HCT116 (cell line): ENCODE measurements around the gene PDCD1LG2. TPM values are rescaled to one million over a fixed set of nuclear protein-coding genes. Genes with fewer than 3 reads are reported as not detected.

Experiments used
- ATAC-seq: fragments of 200-7000 bp; cut with Tn5 transposase; 2 replicates; pipeline ENCODE4 v1.9.1; 2020; ENCODE audit warnings: mild to moderate bottlenecking, moderate library complexity
- BruUV-seq: library from RNA; stranded (reverse); fragments of 400-500 nt; replicated peaks from 2 replicates; lab custom pipeline; 2021; lab: Mats Ljungman, UMichigan
- CTCF ChIA-PET: fragments of 300-600 bp; sonication (Branson Sonifier 250); formaldehyde crosslinking; loops from one replicate; lab custom pipeline; 2021; ENCODE audit warnings: antibody characterized with exemption; lab: Charles Lee
- POLR2A ChIA-PET: fragments of 300-600, 350-600 bp; sonication (Branson Sonifier 250); formaldehyde crosslinking; loops from one replicate; lab custom pipeline; 2021; ENCODE audit warnings: antibody characterized with exemption; lab: Charles Lee
- RAD21 ChIA-PET, 2 experiments: fragments of 300-600 bp; sonication (Branson Sonifier 250); formaldehyde crosslinking; loops; one replicate each; lab custom pipeline; 2023; ENCODE audit warnings: low total read pairs in 2 of 2; ENCODE audit not compliant: uncharacterized antibody in 2 of 2, unreplicated experiment in 2 of 2, low non-redundant PET in 1 of 2; lab: Charles Lee
- DNase-seq: peaks from one replicate; pipeline ENCODE4 v3.0.0-alpha.2; 2010; ENCODE audit warnings: low read depth, low spot score
- H2AFZ ChIP-seq: fragments of 200-600 bp; shearing (Covaris generic), sonication (generic); 2 replicates; pipeline ENCODE4 v1.6.1; 2017; ENCODE audit warnings: low read depth, mixed run types, mixed read lengths, antibody characterized with exemption, low read length; ENCODE audit not compliant: poor library complexity, severe bottlenecking
- H3K27ac ChIP-seq: 2 replicates; pipeline ENCODE4 v1.5.1; 2012; ENCODE audit warnings: low read depth, low read length
- H3K27me3 ChIP-seq: fragments of 200-600 bp; sonication (generic); 2 replicates; pipeline ENCODE4 v1.6.1; 2016; ENCODE audit warnings: mixed run types, low read length, mixed read lengths; ENCODE audit not compliant: insufficient read depth
- H3K36me3 ChIP-seq, 2 experiments: fragments of 200-500 bp in 1 of 2; fragments of 200-600 bp in 1 of 2; sonication (Bioruptor generic) in 1 of 2; sonication (generic) in 1 of 2; 2 replicates each; pipeline versions ENCODE4 v1.5.1 to v1.6.1; 2014 to 2016; ENCODE audit warnings: low read length in 2 of 2, inconsistent platforms in 1 of 2, mixed read lengths in 1 of 2, mixed run types in 1 of 2; ENCODE audit not compliant: insufficient read depth in 2 of 2, control insufficient read depth in 1 of 2
- H3K4me1 ChIP-seq, 2 experiments: fragments of 200-600 bp in 1 of 2; sonication (generic) in 1 of 2; 2 replicates each; pipeline versions ENCODE4 v1.5.1 to v1.6.1; 2012 to 2017; ENCODE audit warnings: low read length in 2 of 2, inconsistent platforms in 1 of 2, mild to moderate bottlenecking in 1 of 2, mixed read lengths in 1 of 2, mixed run types in 1 of 2, moderate library complexity in 1 of 2; ENCODE audit not compliant: insufficient read depth in 2 of 2, control insufficient read depth in 1 of 2
- H3K4me2 ChIP-seq: fragments of 200-600 bp; sonication (generic); 2 replicates; pipeline ENCODE4 v1.6.1; 2017; ENCODE audit warnings: mixed run types, low read length, mixed read lengths
- H3K4me3 ChIP-seq, 2 experiments: fragments of 200-600 bp in 1 of 2; sonication (generic) in 1 of 2; replicated peaks in 1 of 2; 2 replicates each; pipeline ENCODE4 v1.5.1; 2011 to 2016; ENCODE audit warnings: low read length in 2 of 2, control low read depth in 1 of 2, low read depth in 1 of 2, mild to moderate bottlenecking in 1 of 2, mixed read lengths in 1 of 2, mixed run types in 1 of 2
- H3K79me2 ChIP-seq: fragments of 200-600 bp; sonication (generic); 2 replicates; pipeline ENCODE4 v1.6.1; 2017; ENCODE audit warnings: mild to moderate bottlenecking, mixed run types, low read length, moderate library complexity, mixed read lengths; ENCODE audit not compliant: insufficient read depth
- H3K9ac ChIP-seq: fragments of 200-600 bp; sonication (generic); 2 replicates; pipeline ENCODE4 v1.6.1; 2016; ENCODE audit warnings: low read length, mixed read lengths
- H3K9me2 ChIP-seq: fragments of 200-600 bp; sonication (generic), shearing (Covaris generic); 2 replicates; pipeline ENCODE4 v1.6.1; 2017; ENCODE audit warnings: mixed run types, mild to moderate bottlenecking, moderate library complexity; ENCODE audit not compliant: insufficient read depth
- H3K9me3 ChIP-seq, 2 experiments: fragments of 200-500 bp in 1 of 2; fragments of 200-600 bp in 1 of 2; sonication (Bioruptor generic) in 1 of 2; sonication (generic) in 1 of 2; 2 replicates each; pipeline ENCODE4 v1.6.1; 2014 to 2017; ENCODE audit warnings: low read length in 2 of 2, mixed read lengths in 2 of 2, inconsistent platforms in 1 of 2, low read depth in 1 of 2, mild to moderate bottlenecking in 1 of 2, mixed run types in 1 of 2, moderate library complexity in 1 of 2; ENCODE audit not compliant: control insufficient read depth in 1 of 2, insufficient read depth in 1 of 2
- H4K20me1 ChIP-seq: fragments of 200-600 bp; sonication (generic), shearing (Covaris generic); 2 replicates; pipeline ENCODE4 v1.6.1; 2017; ENCODE audit warnings: mixed run types, mild to moderate bottlenecking, moderate library complexity; ENCODE audit not compliant: insufficient read depth
- CEBPB ChIP-seq: IDR thresholded peaks from 2 replicates; pipeline ENCODE4 v1.6.1; 2012; ENCODE audit warnings: low read depth
- POLR2A ChIP-seq: IDR thresholded peaks from 2 replicates; pipeline ENCODE4 v1.7.0; 2011; ENCODE audit warnings: borderline replicate concordance; ENCODE audit not compliant: insufficient read depth, insufficient read length; ENCODE audit errors: extremely low read depth
- POLR2AphosphoS5 ChIP-seq: IDR thresholded peaks from 2 replicates; pipeline ENCODE4 v1.6.1; 2011; ENCODE audit warnings: mild to moderate bottlenecking, low read depth, low read length, moderate library complexity
- SP1 ChIP-seq: IDR thresholded peaks from 2 replicates; pipeline ENCODE4 v1.6.1; 2012; ENCODE audit warnings: low read depth
- TCF7L2 ChIP-seq: IDR thresholded peaks from 2 replicates; pipeline ENCODE4 v1.7.0; 2011; ENCODE audit warnings: borderline replicate concordance, inconsistent platforms; ENCODE audit not compliant: insufficient read depth, insufficient read length; ENCODE audit errors: extremely low read depth
- ZNF274 ChIP-seq: fragments of 200-500 bp; sonication (Bioruptor generic); IDR thresholded peaks from 2 replicates; pipeline ENCODE4 v1.6.1; 2014; ENCODE audit warnings: mild to moderate bottlenecking, low read depth, low read length, inconsistent platforms
- intact Hi-C: fragments of 100-400 bp; cut with micrococcal nuclease; formaldehyde crosslinking; loops from 2 replicates; pipeline ENCODE4 v1.10.0; 2022
- total RNA-seq: library from RNA; stranded (reverse); gene quantifications from one replicate; pipeline ENCODE4 v1.2.1, GENCODE V29; 2021; ENCODE audit not compliant: unreplicated experiment
- TF ChIP-seq, protein P1 (sequence below): IDR thresholded peaks from 2 replicates; pipeline ENCODE4 v1.6.1; 2011; ENCODE audit warnings: mild to moderate bottlenecking, low read length, moderate library complexity; ENCODE audit not compliant: insufficient replicate concordance; ENCODE audit errors: extremely low read depth
- TF ChIP-seq, protein P2 (sequence below): IDR thresholded peaks from 2 replicates; pipeline ENCODE4 v1.6.1; 2012

Gene PDCD1LG2
- total RNA-seq, 1 experiment from 2014 or later, result not detected

DNA sequence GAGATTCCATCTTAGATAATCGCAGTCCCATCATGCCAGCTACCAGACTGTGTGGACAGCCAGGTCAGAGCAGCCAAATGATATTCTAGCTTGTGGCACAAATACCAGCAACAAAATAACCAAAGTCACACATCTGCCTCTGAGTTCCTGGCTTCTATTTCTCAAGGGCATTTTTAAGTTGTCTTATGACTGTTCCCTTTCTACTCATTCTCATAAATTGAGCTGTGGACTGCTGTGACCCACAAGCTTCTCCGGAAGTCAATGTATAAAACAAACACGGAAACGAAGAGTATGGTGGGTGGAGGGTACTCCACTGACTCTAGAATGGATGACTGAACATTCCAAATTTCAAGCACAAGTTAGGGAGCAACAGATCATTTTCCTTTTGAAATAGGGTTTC lies 43.9 kb downstream of the PDCD1LG2 start:
- no peak for DNase-seq
- ChIA-PET POLR2A (no interaction called here), RAD21 (no interaction called here), CTCF (no interaction called here)
- no peak overlapping the region for H3K9ac ChIP-seq
- H3K4me2 ChIP-seq, result no peak overlapping the region
- no peaks in the 10 kb centered on the region for H3K27me3 ChIP-seq
- no peaks in the 10 kb centered on the region for H3K36me3 ChIP-seq
- no peak for ATAC-seq
- H2AFZ ChIP-seq, result no peak overlapping the region
- no peaks in the 10 kb centered on the region for H3K4me1 ChIP-seq
- H4K20me1 ChIP-seq, result no peaks in the 10 kb centered on the region
- H3K79me2 ChIP-seq, result no peaks in the 10 kb centered on the region
- intact Hi-C loops, result no loop called here
- no TSS peak for BruUV-seq
- H3K9me3 ChIP-seq, result no peaks in the 10 kb centered on the region
- H3K27ac ChIP-seq, result no peak overlapping the region
- no peak overlapping the region for H3K4me3 ChIP-seq
- TF ChIP-seq POLR2A, result no peak
- no peak for TF ChIP-seq TCF7L2
- TF ChIP-seq CEBPB, result no peak
- TF ChIP-seq, protein P1, sequence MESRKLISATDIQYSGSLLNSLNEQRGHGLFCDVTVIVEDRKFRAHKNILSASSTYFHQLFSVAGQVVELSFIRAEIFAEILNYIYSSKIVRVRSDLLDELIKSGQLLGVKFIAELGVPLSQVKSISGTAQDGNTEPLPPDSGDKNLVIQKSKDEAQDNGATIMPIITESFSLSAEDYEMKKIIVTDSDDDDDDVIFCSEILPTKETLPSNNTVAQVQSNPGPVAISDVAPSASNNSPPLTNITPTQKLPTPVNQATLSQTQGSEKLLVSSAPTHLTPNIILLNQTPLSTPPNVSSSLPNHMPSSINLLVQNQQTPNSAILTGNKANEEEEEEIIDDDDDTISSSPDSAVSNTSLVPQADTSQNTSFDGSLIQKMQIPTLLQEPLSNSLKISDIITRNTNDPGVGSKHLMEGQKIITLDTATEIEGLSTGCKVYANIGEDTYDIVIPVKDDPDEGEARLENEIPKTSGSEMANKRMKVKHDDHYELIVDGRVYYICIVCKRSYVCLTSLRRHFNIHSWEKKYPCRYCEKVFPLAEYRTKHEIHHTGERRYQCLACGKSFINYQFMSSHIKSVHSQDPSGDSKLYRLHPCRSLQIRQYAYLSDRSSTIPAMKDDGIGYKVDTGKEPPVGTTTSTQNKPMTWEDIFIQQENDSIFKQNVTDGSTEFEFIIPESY, result no peak
- no peak for TF ChIP-seq POLR2AphosphoS5
- no peak for TF ChIP-seq ZNF274
- no peak for TF ChIP-seq SP1
- TF ChIP-seq, protein P2, sequence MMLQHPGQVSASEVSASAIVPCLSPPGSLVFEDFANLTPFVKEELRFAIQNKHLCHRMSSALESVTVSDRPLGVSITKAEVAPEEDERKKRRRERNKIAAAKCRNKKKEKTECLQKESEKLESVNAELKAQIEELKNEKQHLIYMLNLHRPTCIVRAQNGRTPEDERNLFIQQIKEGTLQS, result no peak
- H3K9me2 ChIP-seq, result no peaks in the 10 kb centered on the region
